Measurements from ENCODE around the gene RNASEH2B. TPM values are rescaled to one million over a fixed set of nuclear protein-coding genes. Genes with fewer than 3 reads are reported as not detected.

The RNASEH2B gene
- total and polyA plus RNA-seq, 9 of the 15 experiments (the other 6 are each of a cell fraction or from before 2014, with no cell fraction given), result 26.3 to 109 (median 62.5) TPM

- no peak for FAIRE-seq
- Histone ChIP-seq H3K9me1 (ENCODE audit: control insufficient read depth, insufficient read depth, low read length) (no peaks in the 10 kb centered on the region), H3K27me3 (ENCODE audit: control insufficient read depth in 2 of 2, insufficient read depth in 2 of 2, low read length in 2 of 2) (no peaks in the 10 kb centered on the region), H3K4me1 (replicated peaks in 1 of 2; ENCODE audit: control insufficient read depth in 2 of 2, insufficient read depth in 2 of 2, low read length in 2 of 2) (peaks cover 22 to 42% of the 10 kb centered on the region in 2 experiments), H3K4me2 (ENCODE audit: insufficient read depth, low read length) (no peak overlapping the region; the same call in 1 of the 2 replicates), H3K27ac (ENCODE audit: extremely low read depth, low read depth, low read length) (peak overlapping the region; percentile 3; the same call in 1 of the 3 replicates), H3K79me2 (ENCODE audit: control insufficient read depth, insufficient read depth, low read length) (peaks cover 92% of the 10 kb centered on the region), H3K9me3 (replicated peaks; ENCODE audit: control insufficient read depth, insufficient read depth, low read depth, low read length) (no peaks in the 10 kb centered on the region), H3K4me3 (no peak overlapping the region), H3K36me3 (ENCODE audit: control insufficient read depth, insufficient read depth, low read length) (no peaks in the 10 kb centered on the region), H2AFZ (ENCODE audit: low read depth, low read length) (no peak overlapping the region), H3K9ac (ENCODE audit: insufficient read depth in 1 of 2, low read depth in 2 of 2, low read length in 2 of 2) (no peak overlapping the region), H4K20me1 (replicated peaks; ENCODE audit: control insufficient read depth, insufficient read depth, low read length) (no peaks in the 10 kb centered on the region; the same call in 1 of the 2 replicates)
- POLR2A ChIA-PET, result no interaction called here
- BruUV-seq (replicated peaks), result no TSS peak
- ATAC-seq, result no peak
- intact Hi-C loops (cut with micrococcal nuclease), result loop anchor here (5.0 to 10.0 kb wide), 7 partner anchors 151 to 937 kb away; no protein-coding TSS in a partner anchor
- in situ Hi-C loops (cut with MboI), result no loop called here
- no peak for DNase-seq (ENCODE audit: extremely low read depth in 1 of 4, low spot score in 3 of 4)
- no peak for TF ChIP-seq SMARCE1 (IDR thresholded peaks at IDR 0.05)
- TF ChIP-seq MCM2 (IDR thresholded peaks at IDR 0.05; ENCODE audit: low read depth), result no peak
- peak; percentile 57 for TF ChIP-seq CBFA2T3 (IDR thresholded peaks at IDR 0.05)
- no peak for TF ChIP-seq SMAD3 (CRISPR knock-in tag; conservative IDR thresholded peaks at IDR 0.05)
- CTCF ChIA-PET (ENCODE audit: low intra/inter-chr PET ratio), result no interaction called here
- 19% methylated on average over 7 of the region's 9 CpGs for WGBS (ENCODE audit: insufficient coverage, low coverage, missing lambda C conversion rate)
Measured at GRCh38 chr13:50914176-50914700, 4.6 kb downstream of the RNASEH2B start.

DNA sequence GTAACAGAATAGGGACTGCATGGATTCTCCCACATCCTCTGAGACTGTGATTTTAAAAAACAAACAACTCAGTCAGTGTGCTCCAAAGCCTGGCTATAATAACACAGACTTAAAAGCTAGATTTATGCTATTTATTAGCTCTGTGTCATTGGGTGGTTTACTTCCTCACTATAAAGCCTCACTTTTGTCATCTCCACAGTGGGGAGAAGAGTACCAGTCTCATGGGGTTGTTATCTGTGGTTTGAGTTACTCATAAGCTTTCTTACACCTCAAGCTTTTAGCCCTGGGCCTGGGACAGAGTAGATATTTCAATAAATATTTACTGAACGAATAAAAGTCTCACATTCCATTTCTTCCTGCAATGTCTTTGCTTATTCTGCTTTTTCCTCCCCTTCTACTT lies 5.3 kb downstream of the RNASEH2B start:
- Histone ChIP-seq H3K4me1 (replicated peaks in 1 of 2; ENCODE audit: control insufficient read depth in 2 of 2, insufficient read depth in 2 of 2, low read length in 2 of 2) (peaks cover 16 to 42% of the 10 kb centered on the region in 2 experiments), H3K4me2 (ENCODE audit: insufficient read depth, low read length) (no peak overlapping the region; the same call in 1 of the 2 replicates), H3K4me3 (no peak overlapping the region), H3K9me1 (ENCODE audit: control insufficient read depth, insufficient read depth, low read length) (no peaks in the 10 kb centered on the region), H3K27ac (ENCODE audit: extremely low read depth, low read depth, low read length) (peak overlapping the region; percentile 3; the same call in 1 of the 3 replicates), H3K9me3 (replicated peaks; ENCODE audit: control insufficient read depth, insufficient read depth, low read depth, low read length) (no peaks in the 10 kb centered on the region), H3K36me3 (ENCODE audit: control insufficient read depth, insufficient read depth, low read length) (no peaks in the 10 kb centered on the region), H3K79me2 (ENCODE audit: control insufficient read depth, insufficient read depth, low read length) (peaks cover 97% of the 10 kb centered on the region), H3K27me3 (ENCODE audit: control insufficient read depth in 2 of 2, insufficient read depth in 2 of 2, low read length in 2 of 2) (no peaks in the 10 kb centered on the region), H2AFZ (ENCODE audit: low read depth, low read length) (no peak overlapping the region), H4K20me1 (replicated peaks; ENCODE audit: control insufficient read depth, insufficient read depth, low read length) (no peaks in the 10 kb centered on the region; the same call in 1 of the 2 replicates), H3K9ac (ENCODE audit: insufficient read depth in 1 of 2, low read depth in 2 of 2, low read length in 2 of 2) (no peak overlapping the region)
- 0% methylated on average over 1 of the region's 1 CpG for WGBS (ENCODE audit: insufficient coverage, low coverage, missing lambda C conversion rate)
- DNase-seq (ENCODE audit: extremely low read depth in 1 of 4, low spot score in 3 of 4), result no peak
- no peak for ATAC-seq
- BruUV-seq (replicated peaks), result no TSS peak
- TF ChIP-seq SMARCE1 (IDR thresholded peaks at IDR 0.05), result 0 out of 2 replicates have a peak, but pooled peaks have one; percentile 12
- TF ChIP-seq MEF2A (IDR thresholded peaks at IDR 0.05; ENCODE audit: control insufficient read depth, low read depth, low read length), result no peak
- TF ChIP-seq ZFPM2 (CRISPR knock-in tag; IDR thresholded peaks at IDR 0.05), result no peak
- TF ChIP-seq FOSL1 (tag; conservative IDR thresholded peaks at IDR 0.05), result peak; percentile 44; the same call in 1 of the 2 replicates
- TF ChIP-seq, protein P1, sequence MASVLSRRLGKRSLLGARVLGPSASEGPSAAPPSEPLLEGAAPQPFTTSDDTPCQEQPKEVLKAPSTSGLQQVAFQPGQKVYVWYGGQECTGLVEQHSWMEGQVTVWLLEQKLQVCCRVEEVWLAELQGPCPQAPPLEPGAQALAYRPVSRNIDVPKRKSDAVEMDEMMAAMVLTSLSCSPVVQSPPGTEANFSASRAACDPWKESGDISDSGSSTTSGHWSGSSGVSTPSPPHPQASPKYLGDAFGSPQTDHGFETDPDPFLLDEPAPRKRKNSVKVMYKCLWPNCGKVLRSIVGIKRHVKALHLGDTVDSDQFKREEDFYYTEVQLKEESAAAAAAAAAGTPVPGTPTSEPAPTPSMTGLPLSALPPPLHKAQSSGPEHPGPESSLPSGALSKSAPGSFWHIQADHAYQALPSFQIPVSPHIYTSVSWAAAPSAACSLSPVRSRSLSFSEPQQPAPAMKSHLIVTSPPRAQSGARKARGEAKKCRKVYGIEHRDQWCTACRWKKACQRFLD (CRISPR knock-in tag; IDR thresholded peaks at IDR 0.05), result no peak
- TF ChIP-seq MYNN (IDR thresholded peaks at IDR 0.05), result no peak
- TF ChIP-seq MYNN (CRISPR knock-in tag; IDR thresholded peaks at IDR 0.05), result no peak
- no peak for TF ChIP-seq ZNF232 (CRISPR knock-in tag; IDR thresholded peaks at IDR 0.05)
- TF ChIP-seq ZSCAN32 (CRISPR knock-in tag; IDR thresholded peaks at IDR 0.05), result no peak
- no peak for TF ChIP-seq CREB3L1 (IDR thresholded peaks at IDR 0.05; ENCODE audit: borderline replicate concordance, low read depth)
- no peak for TF ChIP-seq BMI1 (IDR thresholded peaks at IDR 0.05; ENCODE audit: low read length)
- TF ChIP-seq TCF3 (CRISPR knock-in tag; IDR thresholded peaks at IDR 0.05), result 0 out of 2 replicates have a peak, but pooled peaks have one; percentile 5
- TF ChIP-seq SMARCA4 (IDR thresholded peaks at IDR 0.05), result no peak
- FAIRE-seq, result no peak
- in situ Hi-C loops (cut with MboI), result no loop called here
- ChIA-PET CTCF (ENCODE audit: low intra/inter-chr PET ratio) (no interaction called here), POLR2A (no interaction called here)
- intact Hi-C loops (cut with micrococcal nuclease), result loop anchor here (5.0 to 10.0 kb wide), 7 partner anchors 150 to 938 kb away; no protein-coding TSS in a partner anchor

Data from K562 (cell line).